Activated CD8-positive, alpha-beta memory T cell treated with anti-CD3 and anti-CD28 coated beads for 48 hours (primary cell): ENCODE measurements around the gene CMKLR1.

Source experiments
- DNase-seq, 3 experiments: peaks; one replicate each; pipeline ENCODE4 v3.0.0-alpha.2; 2020; ENCODE audit warnings: low read depth in 2 of 3, low spot score in 2 of 3

CMKLR1 gene

GRCh38 chr12:108363165-108363564 lies 24.1 kb upstream of the CMKLR1 start:
- DNase-seq: no peak

GRCh38 chr12:108361606-108362005 lies 22.5 kb upstream of the CMKLR1 start:
- no peak for DNase-seq

GRCh38 chr12:108360487-108360886 lies 21.4 kb upstream of the CMKLR1 start:
- no peak for DNase-seq

GRCh38 chr12:108360057-108360456 lies 20.9 kb upstream of the CMKLR1 start:
- DNase-seq: no peak

- no peak for DNase-seq
Observed at GRCh38 chr12:108358580-108358965, 19.5 kb upstream of the CMKLR1 start.

- DNase-seq: no peak
Observed at GRCh38 chr12:108357834-108358579, 18.9 kb upstream of the CMKLR1 start.

- no peak for DNase-seq
Observed at GRCh38 chr12:108356835-108357806, 18.0 kb upstream of the CMKLR1 start.

- DNase-seq: no peak
Observed at GRCh38 chr12:108355069-108355468, 16.0 kb upstream of the CMKLR1 start.

- no peak for DNase-seq
Observed at GRCh38 chr12:108352591-108352990, 13.5 kb upstream of the CMKLR1 start.

- DNase-seq: no peak
Observed at GRCh38 chr12:108350511-108350910, 11.4 kb upstream of the CMKLR1 start.

GRCh38 chr12:108349278-108349688 lies 10.2 kb upstream of the CMKLR1 start:
- DNase-seq: no peak

- DNase-seq: no peak
Observed at GRCh38 chr12:108348842-108349241, 9.7 kb upstream of the CMKLR1 start.

- no peak for DNase-seq
Observed at GRCh38 chr12:108346727-108347710, 7.9 kb upstream of the CMKLR1 start.

- no peak for DNase-seq
Observed at GRCh38 chr12:108345716-108346633, 6.9 kb upstream of the CMKLR1 start.

GRCh38 chr12:108342985-108343384 lies 3.9 kb upstream of the CMKLR1 start:
- DNase-seq: no peak

GRCh38 chr12:108341854-108342847 lies 3.0 kb upstream of the CMKLR1 start:
- no peak for DNase-seq

GRCh38 chr12:108341356-108341755 lies 2.2 kb upstream of the CMKLR1 start:
- no peak for DNase-seq

GRCh38 chr12:108340037-108340436 lies 926 bp upstream of the CMKLR1 start:
- no peak for DNase-seq
